HG02970 (cell line): ENCODE results near the gene JAM3.

Source experiments
- ATAC-seq: cut with Tn5 transposase; IDR thresholded peaks from one replicate; pipeline ENCODE4 v1.9.1; 2021; ENCODE audit warnings: mild to moderate bottlenecking, moderate library complexity, moderate number of reproducible peaks; ENCODE audit not compliant: unreplicated experiment, low FRiP score

Gene JAM3

DNA sequence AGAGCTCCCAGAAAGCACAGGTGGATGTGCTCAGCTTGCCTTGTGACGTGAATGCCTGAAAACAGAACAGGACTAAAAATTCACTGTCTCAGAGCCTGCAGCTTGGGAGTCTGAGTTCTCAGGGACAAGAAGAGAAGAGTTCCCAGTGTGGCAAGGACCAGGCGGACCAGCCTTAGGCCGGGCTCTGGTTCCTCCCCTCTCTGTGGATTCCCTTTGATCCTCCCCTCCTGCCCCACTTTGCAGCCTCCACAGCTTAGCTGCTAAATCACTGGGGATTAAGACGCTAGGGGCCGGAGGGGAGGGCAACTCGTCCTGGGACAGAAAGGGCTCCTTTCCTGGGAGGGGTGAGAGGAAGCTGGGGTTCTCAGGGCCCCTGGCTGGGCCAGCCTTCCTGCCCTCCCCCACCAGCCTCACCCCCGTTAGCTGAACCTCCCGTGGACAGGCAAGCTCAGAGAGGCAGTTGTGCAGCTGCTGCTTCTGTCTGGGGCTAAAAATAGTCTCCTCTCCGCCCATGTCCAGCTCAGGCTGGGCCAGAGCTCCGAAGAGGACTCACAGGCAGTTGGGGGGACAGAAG is 29.9 kb upstream of the JAM3 start:
- ATAC-seq = no peak

DNA sequence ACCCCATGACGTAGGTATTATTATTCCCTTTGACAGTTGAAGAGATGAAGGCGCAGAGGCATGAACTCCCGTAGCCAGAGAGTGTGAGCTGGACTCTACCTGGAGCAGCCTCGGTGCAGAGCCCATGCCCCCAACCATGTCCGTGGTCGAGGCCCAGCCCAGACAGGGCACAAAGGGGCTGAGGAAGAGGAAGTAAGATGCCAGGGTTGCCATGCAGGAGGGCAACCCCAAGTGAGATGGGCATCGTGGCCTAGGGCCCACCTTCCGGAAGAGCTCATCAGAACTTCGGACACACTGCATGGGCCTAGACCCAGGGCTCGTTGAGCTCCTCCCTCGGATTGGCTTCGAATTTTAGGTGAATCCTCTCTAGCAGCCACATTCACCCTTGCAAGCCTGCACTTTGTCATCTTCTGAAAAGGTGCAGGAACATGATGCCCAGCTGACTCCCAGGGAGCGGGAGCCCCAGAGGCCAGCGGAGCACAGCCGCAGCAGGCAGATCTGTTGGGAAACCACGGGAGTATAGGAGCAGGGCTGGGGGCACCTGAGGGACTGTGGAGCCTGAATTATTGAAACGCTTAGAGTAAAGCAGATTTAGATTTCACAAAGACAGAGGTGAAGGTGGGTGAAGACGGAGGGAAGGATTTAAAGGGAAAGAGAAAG is 29.0 kb upstream of the JAM3 start:
- no peak for ATAC-seq

DNA sequence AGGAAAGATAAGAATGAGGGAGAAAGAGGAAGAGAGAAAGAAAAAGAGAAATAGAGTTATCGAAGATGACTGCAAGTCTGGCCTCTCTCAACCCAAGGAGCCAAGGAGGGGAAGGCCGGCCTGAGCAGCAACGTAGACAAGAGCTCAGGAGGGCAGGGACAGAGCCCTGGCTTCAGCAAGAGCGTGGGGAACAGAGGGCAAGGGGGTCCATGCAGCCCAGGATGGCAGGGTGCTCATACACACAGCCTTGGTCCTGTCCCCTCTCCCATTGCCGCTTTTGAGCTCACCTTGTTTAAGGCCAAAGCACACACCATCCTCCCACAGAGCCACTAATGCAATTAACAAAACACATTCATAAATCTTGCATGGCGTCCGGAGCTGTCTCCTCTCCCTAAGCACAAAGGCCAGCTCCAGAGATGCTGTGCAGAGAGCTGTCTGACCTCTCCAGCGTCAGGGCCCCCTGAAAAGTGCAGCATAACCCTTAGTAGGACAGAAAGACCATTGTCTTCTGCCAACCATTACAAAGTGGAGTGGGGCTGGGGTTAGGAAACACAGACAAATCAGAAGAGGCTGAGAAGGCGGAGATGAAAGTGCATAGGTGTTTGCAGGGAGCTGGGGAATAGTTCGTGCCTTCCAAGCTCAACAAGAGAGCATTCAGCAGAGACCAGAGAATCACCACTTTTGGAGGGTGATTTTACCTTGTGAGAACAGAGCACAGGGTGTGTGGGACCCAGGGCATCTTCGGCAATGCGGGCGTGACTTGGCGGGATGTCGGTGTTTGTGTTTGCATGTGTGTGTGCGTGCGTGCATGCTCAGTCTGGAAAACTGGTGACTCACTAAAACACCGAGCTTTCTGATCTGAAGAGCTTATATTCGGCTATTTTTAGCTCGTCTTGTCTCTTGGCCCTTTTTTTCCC is 28.2 kb upstream of the JAM3 start:
- no peak for ATAC-seq

DNA sequence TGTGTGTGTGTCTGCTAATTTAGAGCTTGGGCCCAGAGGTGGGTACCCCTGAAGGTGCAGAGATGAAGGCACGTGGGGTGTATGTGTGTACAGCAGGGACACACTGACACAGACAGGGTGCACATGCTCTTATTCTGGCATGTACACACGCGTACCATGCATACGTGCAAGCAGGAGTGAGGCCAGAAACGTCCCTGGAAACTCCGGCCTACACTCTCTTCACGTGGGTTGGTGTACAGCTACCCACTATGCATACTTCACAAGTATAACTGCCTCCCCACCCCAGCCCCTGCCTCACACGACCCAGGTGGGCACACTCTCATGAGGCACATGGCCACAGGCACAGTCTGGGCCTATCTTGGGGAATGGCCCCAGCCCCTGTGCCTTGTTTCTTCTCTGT is 27.5 kb upstream of the JAM3 start:
- no peak for ATAC-seq

DNA sequence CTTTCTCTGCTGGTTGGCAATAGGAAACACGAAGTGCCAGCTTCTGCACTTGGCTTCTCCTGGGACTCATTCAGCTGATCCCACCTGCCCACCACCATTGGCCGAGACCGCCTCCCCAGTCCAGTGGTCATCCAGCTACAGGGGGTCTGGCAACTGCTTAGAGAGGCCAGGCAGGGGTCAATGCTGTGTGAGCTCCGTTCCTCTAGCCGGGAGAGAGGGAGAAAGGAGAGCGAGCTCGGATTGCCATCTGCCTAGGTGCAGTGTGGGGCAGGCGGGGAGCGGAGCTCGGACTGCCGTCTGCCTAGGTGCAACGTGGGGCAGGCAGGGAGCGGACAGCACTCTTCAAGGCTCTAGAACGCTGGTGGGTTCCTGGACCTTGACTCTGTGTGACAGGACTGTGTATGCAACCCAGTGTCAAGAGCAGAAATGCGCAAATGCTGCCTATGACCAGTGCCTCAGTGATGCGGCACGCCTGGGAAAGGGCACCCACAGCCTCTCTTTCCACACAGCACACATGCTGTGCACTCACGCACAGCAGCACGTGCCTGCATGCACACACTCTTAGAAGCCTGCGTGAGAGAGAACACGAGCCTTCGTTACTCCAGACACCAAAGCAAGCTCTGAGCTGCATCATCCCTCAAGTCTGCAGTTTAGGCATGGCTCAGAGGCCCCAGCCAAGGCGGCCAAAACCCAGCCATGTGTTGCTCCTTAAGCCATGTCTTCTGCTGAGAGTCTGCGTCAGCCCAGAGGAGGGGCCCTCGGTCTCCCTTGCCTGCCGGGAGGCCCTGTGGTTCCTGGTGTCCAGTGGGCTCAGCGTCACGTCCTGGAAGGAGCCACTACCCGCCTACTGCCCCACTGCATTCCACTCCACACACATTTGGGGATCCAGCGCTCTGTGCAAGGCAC is 26.8 kb upstream of the JAM3 start:
- ATAC-seq = no peak

DNA sequence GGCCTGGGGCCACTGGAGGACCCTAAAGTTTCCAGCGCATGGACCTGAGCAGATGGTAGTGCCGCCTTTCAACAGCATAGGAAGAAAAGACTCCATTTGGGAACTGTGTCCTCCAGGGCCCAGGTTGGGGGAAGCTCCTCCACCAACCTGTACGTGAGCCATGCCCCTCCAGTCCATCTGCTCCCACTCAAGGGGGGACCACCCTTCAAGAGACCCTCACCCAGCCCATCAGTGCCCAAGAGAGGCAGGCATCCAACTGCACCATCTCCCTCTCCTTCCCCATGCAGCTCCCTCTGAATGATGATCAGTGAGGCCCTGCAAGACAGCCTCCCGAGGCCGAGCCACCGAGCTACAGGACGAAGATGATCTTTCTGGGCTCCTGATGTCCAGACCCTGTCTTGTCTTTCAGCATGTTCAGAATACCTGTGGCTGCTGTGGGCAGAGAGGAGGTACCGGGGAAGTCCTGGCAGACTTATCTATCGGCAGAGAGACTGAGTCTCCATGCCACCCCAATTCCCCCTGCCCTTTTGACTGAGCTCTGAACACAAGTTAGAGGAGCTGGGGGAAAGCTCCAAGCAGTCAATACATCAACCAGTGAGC is 25.0 kb upstream of the JAM3 start:
- no peak for ATAC-seq

DNA sequence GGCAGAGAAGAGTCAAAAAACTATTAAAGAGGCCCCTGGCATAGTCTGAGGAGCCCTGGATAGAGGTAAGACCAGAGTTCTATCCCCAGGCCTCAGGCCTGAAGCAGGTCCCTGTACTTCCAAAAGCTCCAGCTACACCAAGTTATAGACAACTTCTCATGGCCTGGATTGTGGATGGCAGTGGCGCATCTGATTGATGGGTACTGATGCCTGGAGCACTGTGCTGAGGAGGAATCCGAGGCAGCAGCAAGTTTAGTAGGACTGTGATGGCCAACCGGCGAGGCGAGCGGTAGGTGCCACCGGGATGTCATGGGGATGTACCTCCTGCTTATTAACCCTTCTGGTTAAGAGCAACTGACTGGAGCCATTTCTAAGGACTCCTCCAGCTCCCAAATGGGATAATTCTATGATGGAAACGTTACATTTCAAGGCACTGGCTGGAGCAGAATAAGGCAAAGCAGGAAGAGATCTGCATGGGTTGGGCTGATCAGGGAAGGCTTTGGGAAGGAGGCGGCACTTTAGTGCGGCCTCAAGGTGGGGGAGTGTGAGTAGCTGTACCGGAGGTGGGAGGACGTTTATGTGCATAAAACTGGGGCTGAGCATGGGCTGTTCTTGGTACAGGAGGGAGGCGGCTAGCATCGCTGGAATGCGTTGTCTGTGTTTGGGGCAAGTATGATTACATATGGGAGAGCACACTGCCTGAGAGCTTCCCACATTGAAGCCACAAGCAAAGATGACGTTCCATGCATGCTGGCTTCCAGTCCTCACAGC is 24.2 kb upstream of the JAM3 start:
- ATAC-seq = no peak

DNA sequence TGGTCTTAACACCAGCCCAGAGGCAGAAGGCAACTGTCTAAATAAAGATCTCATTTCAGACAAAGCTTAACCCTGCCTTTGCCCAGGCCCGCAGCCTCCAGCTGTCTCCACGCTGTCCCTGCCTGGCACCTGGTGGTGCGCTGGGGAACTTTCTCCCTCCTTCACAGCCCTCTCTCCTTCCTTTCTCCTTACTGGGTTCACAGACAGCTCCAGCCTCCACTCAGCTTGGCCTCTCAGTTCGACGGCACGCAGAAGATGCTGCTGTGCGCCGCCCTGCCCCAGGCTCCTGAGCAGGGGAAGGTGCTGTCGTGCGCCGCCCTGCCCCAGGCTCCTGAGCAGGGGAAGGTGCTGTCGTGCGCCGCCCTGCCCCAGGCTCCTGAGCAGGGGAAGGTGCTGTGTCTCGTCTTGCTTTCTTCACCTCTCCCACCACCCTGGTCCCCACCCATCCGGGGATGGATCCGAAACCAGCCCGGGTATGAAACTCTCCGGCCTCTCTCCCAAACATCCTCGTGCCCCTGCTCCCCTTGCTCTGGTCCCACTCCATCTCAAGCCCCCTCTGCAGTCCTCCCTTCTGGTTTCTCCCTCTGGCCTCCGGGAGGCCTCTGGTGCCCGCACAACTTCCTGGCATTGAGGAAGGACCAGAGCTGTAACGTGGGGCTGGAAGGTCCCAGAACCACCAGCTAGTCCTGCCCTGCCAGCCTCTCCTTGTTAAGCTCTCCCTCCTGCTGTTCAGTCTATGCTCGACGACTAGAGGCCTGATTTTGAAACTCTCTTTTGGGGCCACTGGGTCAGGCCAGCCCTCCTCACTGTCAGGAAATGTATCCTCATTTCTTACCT is 22.9 kb upstream of the JAM3 start:
- no peak for ATAC-seq

DNA sequence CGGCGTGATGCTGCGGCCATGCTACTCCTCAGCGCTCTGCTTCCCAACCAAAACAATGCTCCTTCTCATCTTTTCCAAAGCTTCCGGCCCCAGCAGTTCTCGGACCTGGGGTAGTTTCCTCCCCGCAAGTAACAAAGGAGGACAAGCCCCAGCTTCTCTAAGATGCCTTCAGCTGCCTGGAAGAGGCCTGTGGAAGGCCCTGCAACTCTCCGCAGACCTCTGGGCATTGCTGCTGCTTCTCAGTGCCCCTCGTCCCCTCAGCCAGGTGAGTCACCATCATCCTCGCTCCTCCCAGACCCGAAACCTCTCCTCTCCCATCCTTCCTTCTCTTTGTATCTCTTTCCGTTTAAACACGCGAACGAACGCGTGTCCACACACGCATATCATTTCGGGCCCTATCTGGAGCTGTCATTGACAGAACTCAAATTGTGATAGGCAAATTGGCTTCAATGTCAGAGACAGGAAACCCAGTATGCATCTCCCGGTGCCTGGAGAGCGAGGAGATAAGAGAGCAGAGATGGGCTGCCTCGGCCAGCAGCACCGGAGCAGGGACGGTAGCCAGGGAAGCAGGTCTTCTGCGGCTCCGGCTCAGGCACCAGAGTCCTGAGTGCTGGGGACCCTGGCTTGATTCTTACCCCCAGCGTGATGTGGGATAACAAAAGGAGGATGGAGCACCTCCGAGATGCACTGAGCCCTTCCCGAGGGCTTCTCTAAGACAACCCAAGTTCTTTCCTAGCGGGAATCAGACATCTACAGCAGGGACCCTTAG is 22.0 kb upstream of the JAM3 start:
- ATAC-seq = no peak

DNA sequence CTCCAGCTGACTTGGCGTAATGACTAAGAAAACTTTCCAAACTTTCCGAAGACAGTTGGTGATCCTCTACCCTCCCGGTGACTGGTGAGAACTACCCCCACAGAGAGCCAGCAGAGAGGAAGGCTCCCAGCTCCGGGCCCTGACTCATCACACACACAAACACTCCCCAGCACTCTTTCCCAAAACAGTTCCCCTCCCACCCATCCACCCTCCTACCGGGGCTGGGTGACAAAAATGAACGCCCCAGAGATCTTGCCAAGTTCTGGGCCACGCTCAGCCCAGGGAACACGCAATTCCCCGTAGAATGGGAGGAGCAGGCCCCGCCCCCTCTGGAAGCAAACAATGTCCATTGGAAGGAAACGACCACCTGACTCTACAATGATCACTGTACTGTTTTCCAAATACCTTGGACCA is 21.3 kb upstream of the JAM3 start:
- ATAC-seq = no peak

DNA sequence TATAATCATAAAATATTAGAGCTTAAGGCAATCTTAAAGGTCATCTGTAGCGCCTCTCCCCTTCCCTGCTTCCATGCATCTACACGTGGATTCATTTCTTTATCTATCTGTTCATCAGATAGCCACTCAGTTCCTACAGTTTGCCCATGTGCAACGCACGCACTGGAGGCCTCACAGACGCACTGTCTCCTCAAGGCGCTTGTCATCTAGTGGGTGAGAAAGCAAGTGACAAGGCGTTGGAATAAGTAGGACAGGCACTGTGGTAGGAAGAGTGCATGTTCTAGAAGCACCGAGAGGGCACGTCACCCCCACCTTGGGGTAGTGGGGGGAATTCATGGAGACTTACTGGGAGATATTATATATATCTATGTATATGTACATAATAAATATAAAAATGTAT is 20.8 kb upstream of the JAM3 start:
- ATAC-seq = no peak

DNA sequence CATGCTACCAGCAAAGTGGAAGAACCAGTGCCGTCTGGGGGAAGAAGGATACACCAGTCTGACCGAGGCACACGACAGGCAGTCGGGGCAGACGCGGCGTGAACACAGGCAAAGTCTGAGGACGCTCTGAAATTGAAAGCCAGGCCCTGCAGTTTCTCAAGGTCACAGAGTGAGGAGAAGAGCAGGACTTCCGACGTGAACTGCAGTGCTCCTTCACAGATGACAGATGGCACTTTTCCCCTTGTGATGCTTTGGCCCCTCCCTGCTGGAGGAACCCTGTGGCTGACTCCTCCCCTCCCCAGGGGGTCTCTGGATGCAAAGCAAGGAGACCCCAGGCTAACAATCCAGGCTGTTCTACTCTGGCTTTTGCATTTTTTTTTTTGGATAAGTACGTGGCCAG is 19.6 kb upstream of the JAM3 start:
- ATAC-seq = no peak

DNA sequence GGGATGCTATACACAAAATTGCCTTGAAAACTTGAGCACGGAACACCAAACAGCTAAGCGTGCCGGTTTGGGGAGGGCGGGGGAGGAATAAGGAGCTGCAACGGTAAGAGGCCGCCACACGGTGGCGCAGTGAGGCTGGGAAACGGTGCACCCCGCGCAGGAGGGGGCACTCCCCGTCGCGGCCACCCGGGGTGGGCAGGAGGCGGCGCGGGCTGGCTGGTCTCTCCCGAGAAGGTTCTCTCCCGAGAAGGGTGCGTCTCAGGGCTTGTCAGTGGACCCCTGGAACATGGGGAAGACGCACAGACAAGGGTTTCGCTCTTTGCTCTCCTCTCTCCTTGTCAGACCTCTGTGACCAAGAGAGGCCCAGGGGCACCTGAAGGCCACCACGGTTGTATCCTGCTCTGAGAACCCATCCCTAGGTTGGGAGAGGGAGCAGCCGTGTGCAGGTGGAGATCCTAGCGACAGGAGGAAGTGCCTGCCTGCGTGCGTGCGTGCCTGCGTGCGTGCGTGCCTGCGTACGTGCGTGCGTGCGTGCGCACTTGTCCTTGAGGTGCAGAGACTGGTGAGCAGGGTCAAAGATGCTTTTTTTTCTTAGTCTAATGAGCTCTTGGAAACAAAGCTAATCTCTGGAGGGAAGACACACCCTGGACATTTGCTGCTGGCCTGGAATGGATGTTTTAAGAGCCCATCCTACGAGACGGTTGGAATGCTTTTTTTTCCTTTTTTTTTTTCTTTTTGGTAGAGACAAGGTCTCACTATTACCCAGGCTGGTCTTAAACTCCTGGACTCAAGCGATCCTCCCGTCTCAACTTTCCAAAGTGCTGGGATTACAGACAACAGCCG is 18.1 kb upstream of the JAM3 start:
- peak; percentile 93 for ATAC-seq

DNA sequence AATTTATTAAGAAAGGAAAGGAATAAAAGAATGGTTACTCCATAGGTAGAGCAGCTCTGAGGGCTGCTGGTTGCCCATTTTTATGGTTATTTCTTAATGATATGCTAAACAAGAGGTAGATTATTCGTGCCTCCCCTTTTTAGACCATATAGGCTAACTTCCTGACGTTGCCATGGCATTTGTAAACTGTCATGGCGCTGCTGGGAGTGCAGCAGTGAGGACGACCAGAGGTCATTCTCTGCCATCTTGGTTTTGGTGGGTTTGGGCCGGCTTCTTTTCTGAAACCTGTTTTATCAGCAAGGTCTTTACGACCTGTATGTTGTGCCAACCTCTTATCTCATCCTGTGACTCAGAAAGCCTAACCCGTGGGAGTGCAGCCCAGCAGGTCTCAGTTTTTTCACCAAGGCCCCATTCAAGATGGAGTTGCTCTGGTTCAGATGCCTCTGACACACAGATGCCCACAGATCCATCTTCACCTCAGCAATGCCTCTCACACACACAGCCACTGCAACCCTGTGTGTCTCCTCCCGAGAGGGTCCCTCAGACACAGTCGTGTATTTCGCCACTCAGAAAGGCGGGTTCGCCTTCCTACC is 16.4 kb upstream of the JAM3 start:
- ATAC-seq = no peak

DNA sequence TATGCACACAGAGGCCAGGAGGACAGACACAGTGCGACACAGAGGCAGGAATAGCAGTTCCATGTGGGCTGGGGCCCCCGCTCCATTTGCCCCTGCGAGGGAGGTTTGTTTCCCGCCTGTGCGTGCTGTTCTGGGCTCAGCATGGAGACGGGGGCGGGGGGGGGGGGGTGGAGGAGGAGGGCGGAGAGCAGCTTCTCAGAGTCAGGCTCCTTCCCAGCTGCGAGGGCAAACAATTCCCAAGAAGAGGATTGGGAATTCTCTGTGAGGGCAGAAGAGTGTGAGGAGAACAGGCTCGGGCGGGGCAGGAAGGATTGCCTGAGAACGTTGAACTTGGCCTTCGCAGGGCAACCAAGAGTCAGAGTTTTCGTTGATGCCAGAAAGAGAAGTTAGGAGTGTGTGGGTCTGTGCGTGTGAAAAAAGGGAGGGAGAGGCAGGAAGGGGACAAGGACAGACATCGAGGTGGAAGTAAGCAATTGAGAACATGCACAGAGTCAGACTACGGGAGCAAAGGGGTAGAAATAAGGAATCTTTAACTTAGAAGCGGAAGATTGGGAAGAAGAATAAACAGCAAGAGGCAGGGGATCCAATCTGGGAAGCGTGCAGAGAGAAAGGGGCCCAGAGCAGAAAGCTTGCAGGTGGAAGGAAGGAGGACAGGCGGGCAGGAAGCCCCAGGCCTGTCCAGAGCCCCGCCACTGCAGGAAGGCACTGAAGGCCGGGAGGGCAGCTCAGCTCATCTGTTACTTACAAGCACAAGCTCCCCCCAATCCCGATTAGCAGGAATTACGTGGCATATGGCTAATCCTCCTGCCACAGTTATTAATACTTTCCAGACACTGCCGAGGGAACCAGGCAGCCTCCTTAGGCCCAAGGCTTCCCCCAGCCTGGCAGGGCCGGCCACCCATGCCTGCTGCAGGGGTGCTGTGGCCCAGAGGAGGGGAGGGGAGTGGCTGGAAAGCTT is 15.6 kb upstream of the JAM3 start:
- no peak for ATAC-seq

DNA sequence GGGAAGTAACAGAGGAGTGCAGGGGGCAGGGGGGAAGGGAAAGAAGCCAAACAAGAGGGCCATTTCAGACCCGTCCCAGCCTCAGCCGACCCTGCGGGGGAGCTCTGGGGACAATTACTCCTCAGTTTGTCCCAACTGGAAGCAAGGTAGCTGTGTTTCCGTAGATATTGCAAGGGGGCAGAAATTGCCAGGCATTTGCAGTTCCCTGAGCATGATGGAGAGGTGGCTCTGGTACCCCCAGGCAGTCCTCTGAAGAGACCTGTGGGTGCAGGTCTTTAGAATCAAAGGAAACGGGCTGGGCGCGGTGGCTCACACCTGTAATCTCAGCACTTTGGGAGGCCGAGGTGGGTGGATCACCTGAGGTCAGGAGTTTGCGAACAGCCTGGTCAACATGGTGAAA is 13.8 kb upstream of the JAM3 start:
- ATAC-seq = no peak
